Mucosa of rectum (tissue), 2 donors: ENCODE data around the gene PROS1.
"Not testable (repeated sequence)": the region's sequence is repeated elsewhere in the genome, so short reads cannot be mapped to it uniquely, and the experiment has no call there.

Source experiments
- H3K27ac ChIP-seq, 2 donors: one replicate each; pipeline ENCODE4 v1.7.0; 2013; ENCODE audit warnings: inconsistent platforms in 2 of 2, low read depth in 2 of 2, low read length in 2 of 2
- H3K27me3 ChIP-seq, 2 donors: one replicate each; pipeline ENCODE4 v1.7.0; 2013; ENCODE audit warnings: low read length in 2 of 2; ENCODE audit not compliant: control insufficient read depth in 2 of 2, insufficient read depth in 2 of 2
- H3K36me3 ChIP-seq, 2 donors: one replicate each; pipeline ENCODE4 v1.7.0; 2013; ENCODE audit warnings: low read length in 2 of 2; ENCODE audit not compliant: control insufficient read depth in 2 of 2, insufficient read depth in 2 of 2
- H3K4me1 ChIP-seq, 2 donors: one replicate each; pipeline ENCODE4 v1.7.0; 2013; ENCODE audit warnings: low read length in 2 of 2, mild to moderate bottlenecking in 1 of 2; ENCODE audit not compliant: control insufficient read depth in 2 of 2, insufficient read depth in 2 of 2
- H3K4me3 ChIP-seq, 2 donors: one replicate each; pipeline ENCODE4 v1.7.0; 2013; ENCODE audit warnings: low read length in 2 of 2
- H3K9ac ChIP-seq, 2 donors: one replicate each; pipeline ENCODE4 v1.7.0; 2013; ENCODE audit warnings: low read length in 2 of 2, low read depth in 1 of 2, mild to moderate bottlenecking in 1 of 2
- H3K9me3 ChIP-seq, 2 donors: one replicate each; pipeline ENCODE4 v1.7.0; 2013; ENCODE audit warnings: low read length in 2 of 2; ENCODE audit not compliant: control insufficient read depth in 2 of 2
- donor health status: healthy.
- donor health status: Normal muscosa, but diverticular disease.

PROS1 gene

GRCh38 chr3:93839193-93839592 is 134.5 kb downstream of the PROS1 start:
- H3K4me1 ChIP-seq, H3K4me3 ChIP-seq, H3K27me3 ChIP-seq, H3K9me3 ChIP-seq, H3K9ac ChIP-seq, H3K27ac ChIP-seq, H3K36me3 ChIP-seq: not testable (repeated sequence)
